Ammon's horn (tissue), 1 donor: ENCODE results near the gene NELFA.

Source experiments
- DNase-seq: peaks from one replicate; pipeline ENCODE4 v3.0.0-alpha.2; 2016; ENCODE audit warnings: low spot score

NELFA gene

DNA sequence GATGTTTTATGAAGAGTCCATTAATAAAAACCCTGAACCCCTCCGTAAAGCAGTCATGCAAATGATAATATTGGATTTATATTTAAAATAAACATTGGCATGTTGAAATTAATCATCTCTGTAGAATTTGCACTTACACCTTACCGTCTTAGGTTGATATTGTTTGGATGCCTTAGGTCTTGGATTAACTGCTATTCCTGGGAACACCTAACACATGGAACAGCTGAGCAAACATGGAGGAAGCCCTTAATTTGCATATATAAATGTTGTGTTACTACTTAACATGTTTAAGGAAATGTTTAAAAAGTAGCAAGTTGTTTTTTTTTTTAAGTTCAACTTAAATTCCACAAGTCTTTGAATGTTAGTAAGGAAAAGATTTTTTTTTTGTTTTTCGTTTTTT, 75.1 kb downstream of the NELFA start:
- DNase-seq, result no peak

DNA sequence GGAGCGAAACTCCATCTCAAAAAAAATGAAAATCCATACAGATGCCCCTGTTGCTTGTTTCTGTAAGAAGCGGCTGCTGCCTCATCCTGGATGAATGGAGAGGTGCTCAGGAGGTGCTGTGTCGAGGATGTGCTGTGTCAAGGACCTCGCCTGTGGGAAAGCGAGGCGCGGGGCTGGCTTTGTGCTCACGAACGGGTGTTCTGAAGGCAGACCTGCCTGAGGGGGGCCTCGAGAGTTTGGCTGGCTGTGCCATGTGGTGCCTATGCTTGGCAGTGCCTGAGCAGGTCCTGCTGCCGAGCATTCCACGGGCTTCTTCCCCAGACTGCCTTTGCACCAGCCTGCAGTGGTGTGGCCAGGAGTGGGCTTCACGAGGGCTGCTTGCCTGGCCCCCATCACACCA, 76.0 kb downstream of the NELFA start:
- DNase-seq, result no peak
